Stimulated activated CD8-positive, alpha-beta memory T cell treated with anti-CD3 and anti-CD28 coated beads, Interleukin-12 subunit alpha, Interleukin-12 subunit beta, amount 100 ng/mL, for 1 hour (primary cell): ENCODE data around the gene PRKCE.

Source experiments
- DNase-seq: peaks from one replicate; pipeline ENCODE4 v3.0.0-alpha.2; 2020; ENCODE audit warnings: low read depth

PRKCE gene

GRCh38 chr2:46077522-46078107 lies 426.1 kb downstream of the PRKCE start:
- no peak for DNase-seq

DNA sequence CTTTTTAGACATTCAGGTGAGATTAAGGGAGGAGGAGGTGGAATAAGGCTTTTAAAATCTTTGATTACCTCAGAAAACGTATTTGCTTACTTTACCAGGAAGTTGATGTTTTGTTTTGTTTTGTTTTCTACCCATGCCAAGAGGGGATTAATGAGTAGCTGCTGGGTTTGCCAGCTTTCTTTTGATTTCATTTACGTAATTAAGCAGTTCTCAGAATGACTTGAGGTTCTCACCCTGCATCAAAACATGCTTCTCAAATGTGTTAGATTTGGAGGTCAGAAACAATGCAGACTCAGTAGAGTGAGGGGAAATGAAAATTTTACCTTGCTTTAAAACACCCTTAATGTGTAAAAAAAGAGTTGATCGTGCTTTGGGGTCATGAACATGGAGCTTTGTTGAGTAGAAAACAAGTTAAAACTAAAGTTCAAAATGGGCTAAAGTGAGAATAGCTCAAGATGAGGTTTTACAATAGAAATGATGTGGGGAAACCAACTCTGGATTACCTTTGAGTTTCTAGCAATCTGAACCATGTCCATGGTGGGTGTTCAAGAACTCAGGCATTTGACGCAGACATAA lies 428.6 kb downstream of the PRKCE start:
- no peak for DNase-seq

GRCh38 chr2:46082531-46083485 lies 431.3 kb downstream of the PRKCE start:
- DNase-seq: no peak

DNA sequence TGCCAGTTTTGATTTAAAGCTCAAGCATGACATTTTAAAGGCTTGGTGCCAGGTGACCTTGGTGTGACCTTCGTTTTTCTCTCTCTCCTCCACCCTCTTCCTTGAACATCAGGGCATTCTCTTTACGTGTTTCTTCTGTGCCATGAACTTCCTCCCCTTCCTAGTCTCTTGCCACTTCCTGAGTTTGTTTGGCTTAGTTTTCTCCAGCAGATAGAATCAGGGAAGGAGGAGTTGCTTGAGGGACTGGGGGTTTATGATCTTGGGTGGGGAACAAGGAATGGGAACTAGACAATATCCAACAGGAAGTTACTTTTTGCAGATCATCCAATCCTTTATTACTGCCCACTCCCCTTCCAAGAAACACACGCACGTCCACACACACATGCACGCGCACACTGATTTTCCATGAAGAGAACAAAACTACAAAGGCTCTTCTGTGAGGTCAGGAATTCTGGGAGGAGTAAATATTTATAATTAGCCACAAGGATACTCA lies 435.1 kb downstream of the PRKCE start:
- no peak for DNase-seq

DNA sequence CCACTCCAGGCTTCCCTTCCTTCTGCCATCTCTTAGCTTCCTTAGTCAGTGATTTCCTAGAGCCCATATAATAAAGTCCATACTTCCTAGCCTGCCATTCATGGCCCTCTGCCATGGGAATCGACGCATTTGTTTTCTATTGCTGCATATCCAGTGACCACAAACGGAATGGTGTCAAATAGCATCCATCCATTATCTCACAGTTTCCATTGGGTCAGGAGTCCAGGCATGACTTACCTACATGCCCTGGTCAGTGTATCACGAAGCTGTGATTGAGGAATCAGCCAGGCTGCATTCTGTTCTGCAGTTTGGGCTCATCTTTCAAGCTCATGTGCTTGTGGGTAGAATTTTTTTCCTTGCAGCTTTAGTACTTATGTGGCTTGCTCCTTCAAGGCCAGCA lies 436.0 kb downstream of the PRKCE start:
- DNase-seq: no peak

GRCh38 chr2:46091004-46091403 lies 439.5 kb downstream of the PRKCE start:
- DNase-seq: no peak

DNA sequence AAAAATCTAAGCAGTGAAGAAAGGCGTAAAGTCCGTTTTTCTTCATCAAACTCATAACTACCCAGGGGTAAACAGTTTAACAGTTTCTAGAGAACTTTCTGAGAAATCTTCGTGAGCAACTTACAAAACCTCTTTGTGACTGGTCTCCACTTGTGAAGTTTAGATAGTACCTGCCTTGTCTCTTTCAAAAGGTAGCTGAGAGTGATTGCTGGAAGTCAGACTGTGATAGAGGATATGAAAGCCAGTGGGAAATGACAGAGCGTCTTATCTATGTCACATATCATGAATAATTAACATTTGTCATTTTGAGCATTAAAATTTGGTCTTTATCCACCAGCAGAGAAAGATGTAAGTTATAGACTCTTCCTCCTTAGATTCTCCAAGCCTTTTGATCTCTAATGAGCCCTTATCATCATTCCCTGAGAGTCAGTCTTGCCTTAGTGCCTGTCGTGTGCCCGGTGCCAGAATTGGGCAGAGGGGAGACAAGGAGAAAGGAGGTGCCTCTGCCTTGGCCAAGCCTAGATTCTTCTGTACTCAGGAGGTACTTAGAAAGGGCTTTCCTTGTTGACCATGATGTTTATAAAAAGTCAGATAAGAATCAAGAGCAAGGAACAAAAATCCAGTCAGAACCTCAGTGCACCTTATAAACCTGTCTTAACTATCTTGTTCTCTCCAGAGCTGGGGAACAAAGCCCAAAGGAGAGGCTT lies 440.6 kb downstream of the PRKCE start:
- DNase-seq: no peak

DNA sequence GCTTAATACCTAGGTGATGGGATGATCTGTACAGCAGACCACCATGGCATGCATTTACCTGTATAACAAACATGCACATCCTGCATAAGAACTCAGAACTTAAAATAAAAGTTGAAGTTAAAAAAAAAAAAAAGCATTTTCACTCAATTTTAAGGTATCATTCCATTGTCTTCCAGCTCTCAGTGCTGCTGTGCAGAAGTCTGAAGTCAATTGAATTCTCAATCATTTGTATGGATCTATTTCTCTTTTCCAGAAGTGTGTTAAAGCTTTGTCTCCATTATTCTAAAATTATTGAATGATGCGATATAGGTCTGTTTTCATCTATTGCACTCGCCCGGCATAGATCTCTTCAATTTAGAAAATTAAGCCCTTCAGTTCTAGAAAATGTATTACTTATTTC lies 443.2 kb downstream of the PRKCE start:
- DNase-seq: no peak

- DNase-seq: no peak
Measured at GRCh38 chr2:46095830-46096229, 444.4 kb downstream of the PRKCE start.

- DNase-seq: no peak
Measured at GRCh38 chr2:46096260-46096659, 444.8 kb downstream of the PRKCE start.

GRCh38 chr2:46097714-46098480 lies 446.4 kb downstream of the PRKCE start:
- no peak for DNase-seq

- DNase-seq: no peak
Measured at GRCh38 chr2:46098621-46099062, 447.2 kb downstream of the PRKCE start.

- DNase-seq: no peak
Measured at GRCh38 chr2:46101557-46102220, 450.2 kb downstream of the PRKCE start.

GRCh38 chr2:46106690-46107089 lies 455.2 kb downstream of the PRKCE start:
- no peak for DNase-seq

- DNase-seq: no peak
Measured at GRCh38 chr2:46114996-46115395, 463.5 kb downstream of the PRKCE start.

GRCh38 chr2:46116150-46116549 lies 464.7 kb downstream of the PRKCE start:
- DNase-seq: no peak

- no peak for DNase-seq
Measured at GRCh38 chr2:46116553-46116991, 465.1 kb downstream of the PRKCE start.

GRCh38 chr2:46117379-46117778 lies 465.9 kb downstream of the PRKCE start:
- DNase-seq: no peak

DNA sequence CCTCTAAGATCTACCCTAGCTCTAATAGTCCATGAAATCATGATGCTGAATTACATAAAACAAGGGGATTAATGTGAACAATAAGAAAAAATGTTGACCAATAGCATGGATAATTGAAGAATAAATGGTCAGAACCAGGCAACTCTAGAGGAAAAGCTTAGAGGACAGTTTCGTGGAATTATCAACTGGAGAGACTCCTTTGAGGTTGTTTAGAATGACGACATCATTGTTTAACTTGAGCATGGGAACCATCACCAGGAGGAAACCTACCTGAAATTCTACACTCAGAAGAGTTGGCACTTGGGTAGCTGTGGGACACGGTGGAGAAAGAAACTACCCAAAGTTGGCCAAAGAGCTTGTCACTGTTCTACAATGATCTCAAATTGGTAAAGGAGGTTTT lies 466.5 kb downstream of the PRKCE start:
- no peak for DNase-seq

- DNase-seq: no peak
Measured at GRCh38 chr2:46118656-46119371, 467.3 kb downstream of the PRKCE start.
